Rectal smooth muscle tissue (tissue), 1 donor: ENCODE results near the gene SHD.
"Not testable (repeated sequence)": the region's sequence is repeated elsewhere in the genome, so short reads cannot be mapped to it uniquely, and the experiment has no call there.

Experiments
- H3K27ac ChIP-seq: one replicate; pipeline ENCODE4 v1.7.0; 2013; ENCODE audit warnings: low read depth, low read length, inconsistent platforms
- H3K27me3 ChIP-seq: one replicate; pipeline ENCODE4 v1.7.0; 2013; ENCODE audit warnings: low read length; ENCODE audit not compliant: control insufficient read depth, insufficient read depth
- H3K36me3 ChIP-seq: one replicate; pipeline ENCODE4 v1.7.0; 2013; ENCODE audit warnings: low read length; ENCODE audit not compliant: control insufficient read depth, insufficient read depth
- H3K4me1 ChIP-seq: one replicate; pipeline ENCODE4 v1.7.0; 2013; ENCODE audit warnings: low read length; ENCODE audit not compliant: control insufficient read depth, insufficient read depth
- H3K4me3 ChIP-seq: one replicate; pipeline ENCODE4 v1.7.0; 2013; ENCODE audit warnings: low read length
- H3K9ac ChIP-seq: one replicate; pipeline ENCODE4 v1.7.0; 2013; ENCODE audit warnings: low read length

The SHD gene

DNA sequence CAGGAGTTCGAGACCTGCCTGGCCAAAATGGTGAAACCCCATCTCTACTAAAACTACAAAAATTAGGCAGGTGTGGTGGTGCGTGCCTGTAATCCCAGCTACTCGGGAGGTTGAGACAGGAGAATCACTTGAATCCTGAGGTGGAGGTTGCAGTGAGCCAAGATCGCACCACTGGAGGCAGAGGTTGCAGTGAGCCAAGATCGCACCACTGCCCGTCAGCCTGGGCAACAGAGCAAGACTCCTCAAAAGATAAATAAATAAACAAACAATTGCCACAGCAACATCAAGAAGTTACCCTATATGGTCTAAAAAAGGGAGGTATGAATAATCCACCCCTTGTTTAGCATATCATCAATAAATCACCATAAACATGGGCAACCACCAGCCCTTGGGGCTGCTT lies 33.1 kb upstream of the SHD start:
- Histone ChIP-seq H3K4me3 (peak overlapping the region; percentile 97), H3K36me3 (peaks cover 18% of the 10 kb centered on the region)
- H3K27ac ChIP-seq, H3K27me3 ChIP-seq, H3K9ac ChIP-seq, H3K4me1 ChIP-seq: not testable (repeated sequence)

DNA sequence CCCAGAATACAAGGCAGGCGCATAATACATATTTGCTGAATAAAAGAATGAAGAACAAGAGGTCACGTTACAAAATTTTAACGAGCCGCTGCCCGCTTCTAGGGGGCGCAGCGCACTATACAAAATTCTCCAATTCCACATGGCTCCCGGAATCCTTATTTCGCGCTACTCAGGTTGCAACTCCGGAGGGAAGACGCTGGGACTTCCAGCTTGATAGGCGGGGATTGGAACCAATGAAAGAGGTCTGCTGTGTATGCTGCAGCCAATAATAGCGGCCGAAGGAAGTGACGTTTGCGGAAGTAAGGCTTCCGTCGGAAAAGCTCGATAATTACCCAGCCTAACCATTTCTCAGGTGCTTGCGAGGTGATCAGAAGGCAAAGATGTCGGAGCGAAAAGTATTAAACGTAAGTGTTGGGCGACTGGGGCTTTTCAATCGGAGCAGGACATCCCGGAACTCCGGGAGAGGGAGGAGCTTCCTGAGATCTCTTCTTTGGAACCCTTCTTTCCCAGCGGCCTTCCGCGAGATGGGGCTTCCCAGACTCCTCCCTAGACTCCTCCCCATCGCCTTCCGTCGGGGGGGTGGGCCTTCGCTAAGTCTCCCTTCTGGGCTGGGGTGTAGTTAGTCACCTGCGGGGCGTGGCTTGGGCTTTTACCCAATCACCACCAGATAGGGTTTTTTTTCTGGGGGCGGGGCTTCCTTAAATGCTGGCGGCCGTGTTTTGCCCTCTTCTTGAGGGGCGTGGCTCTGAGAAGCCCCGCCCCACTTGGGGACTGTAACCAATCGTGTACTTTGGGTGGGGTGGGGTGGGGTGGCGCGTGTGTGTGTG lies 32.1 kb upstream of the SHD start, which contains the start of gene YJU2:
YJU2 (plus strand) TSS at position 314 of the 827 bp plus-strand sequence; CDS start at position 381, 67 bp downstream.
- Histone ChIP-seq H3K4me3 (peak within 1 kb of the TSS; percentile 97), H3K4me1 (peaks cover 4% of the 10 kb centered on the region), H3K27me3 (no peaks in the 10 kb centered on the region), H3K9ac (peak within 1 kb of the TSS; percentile 99), H3K36me3 (peaks cover 26% of the 10 kb centered on the region), H3K27ac (peak within 1 kb of the TSS; percentile 98)

DNA sequence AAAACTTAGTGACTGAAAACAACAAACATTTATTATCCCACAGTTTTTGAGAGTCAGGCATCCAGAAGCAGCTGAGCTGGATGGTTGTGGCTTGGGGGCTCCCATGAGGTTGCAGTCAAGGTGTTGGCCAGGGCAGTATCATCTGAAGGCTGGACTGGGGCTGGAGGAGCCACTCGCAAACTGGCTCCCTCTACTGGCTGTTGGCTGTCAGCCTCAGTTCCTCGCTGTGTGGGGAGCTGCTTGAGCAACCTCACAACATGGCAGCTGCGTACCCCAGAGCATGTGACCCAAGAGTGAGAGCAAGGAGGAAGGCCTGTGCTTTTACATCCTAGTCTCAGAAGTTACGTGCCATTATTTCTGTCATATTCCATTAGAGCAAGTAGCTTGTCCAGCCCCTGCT lies 22.5 kb upstream of the SHD start:
- Histone ChIP-seq H3K27ac (no peak overlapping the region), H3K27me3 (no peaks in the 10 kb centered on the region), H3K4me3 (no peak overlapping the region), H3K36me3 (peaks cover 43% of the 10 kb centered on the region), H3K9ac (no peak overlapping the region), H3K4me1 (no peaks in the 10 kb centered on the region)

DNA sequence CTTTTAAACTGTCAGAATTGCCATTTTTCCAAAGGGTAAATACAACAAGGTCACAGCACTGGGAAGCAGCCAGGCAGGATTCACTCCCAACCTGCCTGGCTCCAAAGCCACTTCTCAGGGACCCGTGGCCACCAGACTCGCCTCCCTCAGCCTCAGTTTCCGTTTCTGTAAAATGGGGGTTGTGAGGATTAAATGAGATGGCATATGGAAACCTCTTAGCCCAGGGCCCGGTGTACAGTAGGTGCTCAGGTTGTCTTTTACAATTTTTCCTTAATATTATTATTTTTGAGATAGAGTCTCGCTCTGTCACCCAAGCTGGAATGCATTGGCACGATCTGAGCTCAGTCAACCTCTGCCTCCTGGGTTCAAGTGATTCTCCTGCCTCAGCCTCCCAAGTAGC lies 22.0 kb upstream of the SHD start:
- no peak overlapping the region for H3K4me3 ChIP-seq
- no peaks in the 10 kb centered on the region for H3K27me3 ChIP-seq
- no peaks in the 10 kb centered on the region for H3K4me1 ChIP-seq
- H3K9ac ChIP-seq: no peak overlapping the region
- peaks cover 43% of the 10 kb centered on the region for H3K36me3 ChIP-seq
- H3K27ac ChIP-seq: no peak overlapping the region

DNA sequence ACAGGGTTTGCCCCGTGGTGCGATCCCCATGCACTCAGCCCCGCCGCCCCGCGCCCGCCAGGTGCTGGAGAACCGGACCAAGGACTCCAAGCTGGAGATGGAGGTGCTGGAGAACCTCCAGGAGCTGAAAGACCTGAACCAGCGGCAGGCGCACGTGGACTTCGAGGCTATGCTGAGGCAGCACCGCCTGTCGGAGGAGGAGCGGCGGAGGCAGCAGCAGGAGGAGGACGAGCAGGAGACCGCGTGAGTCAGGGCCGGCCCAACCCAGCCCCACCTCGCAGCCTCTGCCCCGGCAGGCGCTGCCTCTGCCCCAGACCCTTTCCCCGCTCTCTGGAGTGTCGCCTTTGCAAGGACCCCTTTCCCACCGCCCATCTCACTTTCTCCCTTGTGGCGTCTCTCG lies 20.9 kb upstream of the SHD start:
- Histone ChIP-seq H3K9ac (no peak overlapping the region), H3K36me3 (peaks cover 40% of the 10 kb centered on the region), H3K27me3 (no peaks in the 10 kb centered on the region), H3K4me3 (no peak overlapping the region), H3K27ac (no peak overlapping the region), H3K4me1 (no peaks in the 10 kb centered on the region)

DNA sequence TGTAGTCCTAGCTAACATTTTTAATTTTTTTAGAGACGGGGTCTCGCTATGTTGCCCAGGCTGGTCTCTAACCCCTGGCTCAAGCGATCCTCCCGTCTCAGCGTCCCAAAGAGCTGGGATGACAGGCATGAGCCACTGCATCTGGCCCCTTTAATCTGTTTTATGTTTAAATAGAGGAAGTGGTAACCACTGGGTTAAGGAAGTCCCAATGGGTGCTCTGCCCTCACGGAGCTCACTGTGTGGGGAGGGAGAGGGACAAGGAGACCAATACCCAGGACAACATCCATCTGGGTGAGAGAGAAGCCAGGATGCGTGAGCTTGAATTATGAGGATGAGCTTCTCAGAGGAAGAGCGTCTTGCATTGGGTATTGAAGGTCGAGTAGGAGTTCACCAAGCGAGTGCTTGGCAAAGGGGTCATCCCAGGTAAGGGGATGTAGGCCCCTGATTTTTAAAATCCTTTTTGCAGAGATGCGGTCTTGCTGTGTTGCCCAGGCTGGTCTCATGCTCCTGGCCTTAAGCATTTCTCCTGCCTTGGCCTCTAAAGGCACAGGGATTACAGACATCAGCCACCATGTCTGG lies 18.4 kb upstream of the SHD start:
- peaks cover 28% of the 10 kb centered on the region for H3K36me3 ChIP-seq
- H3K27me3 ChIP-seq: no peaks in the 10 kb centered on the region
- no peaks in the 10 kb centered on the region for H3K4me1 ChIP-seq
- H3K27ac ChIP-seq: no peak overlapping the region
- H3K9ac ChIP-seq: no peak overlapping the region
- H3K4me3 ChIP-seq: no peak overlapping the region

DNA sequence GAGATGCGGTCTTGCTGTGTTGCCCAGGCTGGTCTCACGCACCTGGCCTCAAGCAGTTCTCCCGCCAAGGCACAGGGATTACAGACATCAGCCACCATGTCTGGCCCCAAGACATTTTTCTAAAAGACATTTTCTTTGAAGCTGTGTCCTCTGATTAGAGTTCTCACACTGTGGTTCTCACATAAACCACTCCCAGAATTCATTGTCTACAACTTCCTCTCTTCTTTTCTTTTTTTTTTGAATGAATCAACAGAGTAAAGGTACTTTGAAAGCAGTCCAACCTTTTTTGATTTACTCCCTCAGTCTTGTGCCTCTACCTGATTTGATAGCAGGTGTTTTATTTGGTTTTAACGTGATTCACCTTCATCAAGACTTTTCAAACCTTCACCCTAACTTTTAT lies 14.3 kb upstream of the SHD start:
- H3K4me1 ChIP-seq: no peaks in the 10 kb centered on the region
- no peak overlapping the region for H3K27ac ChIP-seq
- no peak overlapping the region for H3K4me3 ChIP-seq
- H3K36me3 ChIP-seq: peaks cover 23% of the 10 kb centered on the region
- no peak overlapping the region for H3K9ac ChIP-seq
- no peaks in the 10 kb centered on the region for H3K27me3 ChIP-seq

DNA sequence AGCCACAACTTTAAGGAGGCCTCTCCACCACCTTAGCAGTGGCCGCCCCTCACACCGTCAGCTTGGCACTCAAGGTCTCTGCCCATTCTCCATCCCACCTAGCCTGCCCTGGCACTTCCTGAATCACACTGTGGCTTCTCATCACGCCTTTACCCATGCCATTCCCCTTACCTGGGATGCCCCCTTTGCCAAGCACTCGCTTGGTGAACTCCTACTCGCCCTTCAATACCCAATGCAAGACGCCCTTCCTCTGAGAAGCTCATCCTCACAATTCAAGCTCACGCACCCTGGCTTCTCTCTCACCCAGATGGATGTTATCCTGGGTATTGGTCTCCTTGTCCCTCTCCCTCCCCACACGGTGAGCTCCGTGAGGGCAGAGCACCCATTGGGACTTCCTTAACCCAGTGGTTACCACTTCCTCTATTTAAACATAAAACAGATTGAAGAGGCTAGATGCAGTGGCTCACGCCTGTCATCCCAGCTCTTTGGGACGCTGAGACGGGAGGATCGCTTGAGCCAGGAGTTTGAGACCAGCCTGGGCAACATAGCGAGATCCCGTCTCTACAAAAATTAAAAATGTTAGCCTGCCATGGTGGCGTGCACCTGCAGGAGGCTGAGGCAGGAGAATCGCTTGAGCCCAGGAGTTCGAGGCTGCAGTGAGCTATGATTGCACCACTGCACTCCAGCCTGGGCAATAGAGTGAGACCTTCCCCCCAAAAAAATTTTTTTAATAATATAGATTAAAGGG lies 12.6 kb upstream of the SHD start:
- no peaks in the 10 kb centered on the region for H3K27me3 ChIP-seq
- peaks cover 18% of the 10 kb centered on the region for H3K36me3 ChIP-seq
- no peak overlapping the region for H3K27ac ChIP-seq
- no peak overlapping the region for H3K9ac ChIP-seq
- no peaks in the 10 kb centered on the region for H3K4me1 ChIP-seq
- no peak overlapping the region for H3K4me3 ChIP-seq

DNA sequence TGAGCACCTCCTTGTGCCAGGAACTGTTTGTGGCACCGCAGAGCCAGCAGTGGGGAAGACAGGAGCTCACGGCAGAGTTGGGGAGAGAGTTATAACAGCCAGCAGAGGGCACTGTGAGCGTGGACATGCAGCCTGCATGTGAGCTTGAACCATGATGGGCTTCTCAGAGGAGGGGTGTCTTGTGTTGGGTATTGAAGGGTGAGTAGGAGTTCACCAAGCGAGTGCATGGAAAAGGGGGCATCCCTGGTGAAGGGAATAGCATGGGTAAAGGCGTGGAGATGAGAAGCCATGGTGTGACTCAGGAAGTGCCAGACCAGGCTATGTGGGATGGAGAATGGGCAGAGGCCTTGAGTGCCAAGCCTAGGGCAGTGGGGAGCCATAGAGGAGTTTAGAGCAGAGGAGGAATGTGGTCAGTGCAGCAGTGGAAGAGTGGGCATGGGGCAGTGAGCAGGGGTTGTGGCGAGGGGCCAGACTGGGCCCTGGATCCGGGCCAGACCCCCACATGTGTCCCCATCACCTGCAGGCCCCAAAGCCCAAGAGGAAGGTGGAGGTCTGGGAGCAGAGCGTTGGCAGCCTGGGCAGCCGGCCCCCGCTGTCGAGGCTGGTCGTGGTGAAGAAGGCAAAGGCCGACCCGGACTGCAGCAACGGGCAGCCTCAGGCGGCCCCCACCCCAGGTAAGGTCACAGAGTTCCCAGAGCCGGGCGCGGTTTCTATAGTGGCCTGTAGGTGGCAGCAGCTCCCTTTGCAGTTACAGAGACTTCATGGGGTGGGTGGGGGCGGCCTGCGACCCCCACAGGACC lies 11.8 kb upstream of the SHD start:
- Histone ChIP-seq H3K4me3 (no peak overlapping the region), H3K9ac (no peak overlapping the region), H3K27me3 (no peaks in the 10 kb centered on the region), H3K36me3 (peaks cover 16% of the 10 kb centered on the region), H3K4me1 (no peaks in the 10 kb centered on the region), H3K27ac (no peak overlapping the region)

DNA sequence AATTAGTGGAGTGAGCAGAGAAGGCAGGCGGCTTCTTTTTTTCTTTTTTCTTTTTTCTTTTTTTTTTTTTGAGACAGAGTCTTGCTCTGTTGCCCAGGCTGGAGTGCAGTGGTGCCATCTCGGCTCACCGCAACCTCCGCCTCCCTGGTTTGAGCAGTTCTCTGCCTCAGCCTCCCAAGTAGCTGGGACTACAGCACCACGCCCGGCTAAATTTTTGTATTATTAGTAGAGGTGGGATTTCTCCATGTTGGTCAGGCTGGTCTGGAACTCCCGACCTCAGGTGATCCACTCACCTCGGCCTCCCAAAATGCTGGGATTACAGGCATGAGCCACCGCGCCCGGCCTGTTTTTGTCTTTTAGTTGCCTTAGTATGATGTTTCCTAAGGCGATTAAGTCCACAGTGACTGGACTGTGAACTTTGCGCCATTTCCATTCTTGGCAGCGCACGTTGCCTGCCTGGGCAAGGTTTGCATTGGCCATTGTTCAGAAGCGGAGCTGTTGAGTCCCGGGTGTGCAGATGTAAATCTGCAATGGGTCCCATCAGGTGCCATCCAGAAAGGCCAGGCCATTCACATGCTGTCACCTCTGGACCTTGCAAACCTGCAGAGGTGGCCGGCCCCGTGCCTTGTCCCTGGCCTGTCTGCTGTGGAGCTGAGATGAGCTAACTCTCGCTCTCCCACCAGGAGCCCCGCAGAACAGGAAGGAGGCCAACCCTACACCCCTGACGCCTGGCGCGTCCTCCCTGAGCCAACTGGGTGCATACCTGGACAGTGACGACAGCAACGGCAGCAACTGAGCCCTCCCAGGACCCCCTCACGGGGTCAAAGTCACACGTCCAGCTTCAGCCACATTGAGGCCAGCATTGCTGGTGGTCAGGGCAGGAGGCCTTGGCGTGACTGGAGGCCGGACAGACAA lies 10.9 kb upstream of the SHD start:
- Histone ChIP-seq H3K4me1 (no peaks in the 10 kb centered on the region), H3K9ac (no peak overlapping the region), H3K36me3 (peaks cover 15% of the 10 kb centered on the region), H3K27me3 (no peaks in the 10 kb centered on the region), H3K27ac (no peak overlapping the region), H3K4me3 (no peak overlapping the region)

DNA sequence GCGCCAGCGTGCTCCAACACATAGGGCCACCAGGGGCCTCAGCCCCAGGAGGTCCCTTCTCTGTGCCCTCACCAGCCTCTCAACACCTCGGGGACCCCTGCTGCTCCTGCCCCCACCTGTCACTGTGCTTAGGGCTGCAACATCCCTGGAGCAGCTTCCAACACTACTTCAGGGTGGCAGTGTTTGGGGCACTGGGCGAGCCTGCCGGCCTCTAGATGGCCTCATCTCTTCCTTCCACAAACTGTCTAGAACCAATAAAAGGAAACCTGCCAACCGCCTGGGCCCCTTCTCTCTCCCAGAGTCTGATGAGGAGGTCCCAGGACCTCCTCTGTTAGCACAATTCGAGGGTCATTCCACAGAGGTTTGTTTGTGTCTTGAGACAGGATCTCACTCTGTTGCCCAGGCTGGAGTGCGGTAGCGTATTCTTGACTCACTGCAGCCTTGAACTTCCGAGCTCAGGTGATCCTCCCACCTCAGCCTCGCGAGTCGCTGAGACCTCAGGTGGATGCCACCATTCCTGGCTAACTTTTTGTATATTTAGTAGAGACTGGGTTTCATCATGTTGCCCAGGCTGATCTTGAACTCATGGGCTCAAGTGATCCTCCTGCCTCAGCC lies 10.1 kb upstream of the SHD start:
- H3K4me3 ChIP-seq: no peak overlapping the region
- no peaks in the 10 kb centered on the region for H3K4me1 ChIP-seq
- H3K9ac ChIP-seq: no peak overlapping the region
- H3K27me3 ChIP-seq: no peaks in the 10 kb centered on the region
- H3K27ac ChIP-seq: no peak overlapping the region
- peaks cover 12% of the 10 kb centered on the region for H3K36me3 ChIP-seq
